Esophagus muscularis mucosa (tissue), 3 donors: ENCODE data around the gene RGS16.

ENCODE experiments used
- POLR2A ChIP-seq: fragments of 450-650 bp; IDR thresholded peaks from one replicate; pipeline ENCODE4 v1.6.1; 2017; ENCODE audit warnings: antibody characterized with exemption, moderate library complexity, mild to moderate bottlenecking, low read depth
- POLR2AphosphoS5 ChIP-seq, 2 donors: sonication (generic); formaldehyde crosslinking; IDR thresholded peaks; one replicate each; pipeline ENCODE4 v1.6.1; 2017; ENCODE audit warnings: antibody characterized with exemption in 2 of 2
- TF ChIP-seq, protein P1 (sequence below), 3 experiments: fragments of 200-600 bp in 2 of 3; fragments of 450-650 bp in 1 of 3; sonication (generic) in 2 of 3; IDR thresholded peaks; one replicate each; pipeline ENCODE4 v1.5.1; 2017 to 2019; ENCODE audit warnings: antibody characterized with exemption in 3 of 3, mild to moderate bottlenecking in 2 of 3, moderate library complexity in 1 of 3

DNA sequence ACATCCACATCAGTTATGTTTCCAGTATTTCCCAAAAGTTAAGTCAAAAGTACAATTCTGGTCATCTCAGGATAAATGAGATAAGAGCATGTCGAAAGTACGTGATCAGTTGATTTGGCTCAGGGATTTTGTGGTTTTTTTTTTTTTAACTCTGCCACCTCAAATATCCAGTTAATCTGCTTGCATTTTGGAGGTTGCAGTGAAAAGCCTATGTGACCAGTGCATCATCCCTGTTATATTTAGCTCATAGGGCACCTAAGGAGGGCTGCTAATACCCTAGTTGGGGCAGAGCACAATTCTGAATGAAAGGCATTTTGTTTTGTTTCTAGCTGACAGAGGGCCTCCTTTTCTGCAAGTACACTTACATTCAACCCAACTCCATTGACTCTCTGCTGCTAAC lies 31.7 kb upstream of the RGS16 start:
- TF ChIP-seq, protein P1, sequence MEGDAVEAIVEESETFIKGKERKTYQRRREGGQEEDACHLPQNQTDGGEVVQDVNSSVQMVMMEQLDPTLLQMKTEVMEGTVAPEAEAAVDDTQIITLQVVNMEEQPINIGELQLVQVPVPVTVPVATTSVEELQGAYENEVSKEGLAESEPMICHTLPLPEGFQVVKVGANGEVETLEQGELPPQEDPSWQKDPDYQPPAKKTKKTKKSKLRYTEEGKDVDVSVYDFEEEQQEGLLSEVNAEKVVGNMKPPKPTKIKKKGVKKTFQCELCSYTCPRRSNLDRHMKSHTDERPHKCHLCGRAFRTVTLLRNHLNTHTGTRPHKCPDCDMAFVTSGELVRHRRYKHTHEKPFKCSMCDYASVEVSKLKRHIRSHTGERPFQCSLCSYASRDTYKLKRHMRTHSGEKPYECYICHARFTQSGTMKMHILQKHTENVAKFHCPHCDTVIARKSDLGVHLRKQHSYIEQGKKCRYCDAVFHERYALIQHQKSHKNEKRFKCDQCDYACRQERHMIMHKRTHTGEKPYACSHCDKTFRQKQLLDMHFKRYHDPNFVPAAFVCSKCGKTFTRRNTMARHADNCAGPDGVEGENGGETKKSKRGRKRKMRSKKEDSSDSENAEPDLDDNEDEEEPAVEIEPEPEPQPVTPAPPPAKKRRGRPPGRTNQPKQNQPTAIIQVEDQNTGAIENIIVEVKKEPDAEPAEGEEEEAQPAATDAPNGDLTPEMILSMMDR (IDR thresholded peaks at IDR 0.05) = no peak
- TF ChIP-seq POLR2A (no peak), POLR2AphosphoS5 (IDR thresholded peaks at IDR 0.05) (no peak)
